DMS79 treated with DMSO at 0.1 percent for 48 hours (cell line): ENCODE measurements around the gene ATP8B4.

ENCODE experiments used
- DNase-seq: peaks from one replicate; lab custom pipeline; 2025; lab: John Stamatoyannopoulos, UW

Gene ATP8B4

DNA sequence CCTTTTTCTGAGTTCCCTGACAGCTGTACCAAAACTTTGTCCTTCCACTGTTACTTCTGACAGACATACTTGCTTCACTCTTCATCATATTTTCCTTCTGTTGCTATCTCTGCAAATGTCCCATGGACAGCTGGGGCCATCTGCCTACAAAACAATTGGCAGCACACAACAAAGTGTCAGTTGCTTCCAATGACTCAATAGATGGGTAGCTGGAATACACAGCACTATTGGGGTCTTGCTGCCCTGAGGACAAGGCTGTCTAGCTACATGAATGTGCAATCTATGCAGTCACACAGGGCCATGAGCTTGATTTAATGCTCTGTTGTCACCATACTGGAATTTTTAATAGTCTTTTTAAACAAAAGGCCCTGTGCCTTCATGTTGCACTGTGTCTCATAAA is 305.4 kb downstream of the ATP8B4 start:
- DNase-seq = no peak

DNA sequence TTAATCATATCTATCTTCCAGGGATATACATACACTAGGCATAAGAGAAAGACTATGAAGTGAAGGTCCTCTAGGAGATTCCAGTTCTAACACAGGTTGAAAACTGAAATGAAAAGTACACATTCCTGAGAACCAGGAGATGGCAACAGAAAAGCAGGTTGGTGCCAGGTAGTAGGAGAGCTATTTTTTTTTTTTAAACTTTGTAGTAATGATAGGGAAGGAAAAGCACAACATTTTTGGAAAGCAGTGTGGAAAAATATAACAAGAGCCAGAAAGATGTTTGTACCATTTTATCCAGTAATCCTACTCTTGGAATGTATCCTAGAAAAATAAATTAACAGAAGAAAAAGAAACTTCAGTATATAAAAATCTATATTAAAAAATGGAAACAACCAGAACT is 308.3 kb downstream of the ATP8B4 start:
- DNase-seq = no peak

DNA sequence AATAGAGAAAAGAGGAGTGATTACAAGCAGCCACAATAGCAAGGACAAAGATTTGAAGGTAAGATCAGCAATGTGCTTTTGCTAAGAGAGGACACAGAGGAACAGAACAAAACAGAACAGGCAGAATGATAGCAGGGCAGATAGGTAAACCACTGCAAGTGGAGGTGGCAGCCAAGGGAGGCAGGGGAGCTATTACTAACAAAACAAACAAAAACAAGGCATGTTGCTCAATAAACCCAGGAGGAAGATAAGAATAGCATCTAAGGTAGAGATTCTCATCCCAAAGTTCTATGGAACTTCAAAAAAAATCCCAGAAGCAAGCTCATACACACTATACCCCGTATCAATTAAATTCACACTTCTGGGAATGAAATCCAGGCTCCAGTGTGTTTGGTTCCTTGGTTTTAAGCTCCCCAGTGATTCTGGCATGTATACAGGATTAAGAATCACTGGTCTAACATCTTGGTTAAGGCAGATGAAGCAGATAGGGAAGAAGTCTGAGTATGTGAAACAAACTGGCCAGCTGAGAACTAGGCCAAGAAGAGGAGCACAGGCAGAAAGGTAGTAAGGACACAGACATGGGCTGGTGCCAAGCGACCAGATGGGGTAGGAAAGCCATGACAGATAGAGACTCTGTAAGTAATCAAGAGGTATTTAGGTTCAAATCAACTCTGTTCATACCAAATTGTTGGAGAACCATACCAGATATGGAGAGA is 309.0 kb downstream of the ATP8B4 start:
- no peak for DNase-seq

DNA sequence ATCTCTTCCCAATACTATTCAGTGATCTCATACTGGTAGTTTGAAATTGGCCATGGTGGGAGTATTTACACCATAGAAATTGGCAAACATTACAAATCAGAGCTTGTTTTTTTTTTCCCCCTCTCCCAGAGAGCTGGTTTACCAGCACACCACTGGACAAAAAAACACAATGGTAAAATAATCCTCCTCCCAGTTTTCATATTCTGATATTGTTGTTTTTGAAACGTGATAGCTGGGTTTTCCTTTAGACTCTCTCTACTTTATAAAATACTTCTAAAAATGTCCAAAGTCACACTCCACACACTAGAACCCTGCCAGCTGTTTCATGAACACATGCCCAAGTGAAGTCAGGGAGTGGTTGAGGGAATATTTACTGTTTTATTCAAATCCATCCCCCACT is 310.7 kb downstream of the ATP8B4 start:
- no peak for DNase-seq
